K562 (cell line): ENCODE results near the gene PYGB. TPM values are rescaled to one million over a fixed set of nuclear protein-coding genes. Genes with fewer than 3 reads are reported as not detected.

Source experiments
- ARHGAP35 ChIP-seq: fragments of 450-650 bp; IDR thresholded peaks from 2 replicates; pipeline ENCODE4 v1.6.1; 2018; ENCODE audit not compliant: partially characterized antibody
- CXXC5 ChIP-seq: fragments of 250-450 bp; sonication (Bioruptor Pico); IDR thresholded peaks from 2 replicates; pipeline ENCODE4 v1.8.0; 2022; ENCODE audit warnings: inconsistent platforms, mild to moderate bottlenecking, moderate library complexity
- NCOA2 ChIP-seq, 2 experiments: fragments of 450-650 bp; IDR thresholded peaks; 2 replicates each; pipeline ENCODE4 v1.6.1; 2018; ENCODE audit warnings: mild to moderate bottlenecking in 2 of 2, moderate library complexity in 1 of 2; ENCODE audit not compliant: partially characterized antibody in 2 of 2
- ZNF41 ChIP-seq: fragments of 250-450 bp; sonication (Bioruptor Pico); conservative IDR thresholded peaks from 2 replicates; pipeline ENCODE4 v1.4.0; 2020; ENCODE audit warnings: mild to moderate bottlenecking
- polyA plus RNA-seq, 8 experiments: library from polyadenylated mRNA; depleted of rRNA in 4 of 8; stranded (reverse) in 5 of 8; unstranded in 3 of 8; fragments of >200 nt; fragmentation: Nextera tagmentation in 2 of 8; fragmentation: Illumina TruSeq in 1 of 8; extraction: Ambion mirVana in 2 of 8; extraction: Trizol in 1 of 8; gene quantifications; 2 replicates each; pipeline versions ENCODE4 v1.2.1 to v1.2.3, GENCODE V29; 2011 to 2014; ENCODE audit warnings: inconsistent platforms in 1 of 8, missing spikeins in 1 of 8
- total RNA-seq, 7 experiments: library from RNA; depleted of rRNA in 6 of 7; stranded (reverse); fragments of >200 nt in 6 of 7; fragmentation: Illumina TruSeq in 2 of 7; extraction: Trizol in 2 of 7; gene quantifications; 2 replicates each; pipeline versions ENCODE4 v1.2.1 to v1.2.3, GENCODE V29; 2011 to 2021; ENCODE audit warnings: low replicate concordance in 1 of 7
- TF ChIP-seq, protein P1 (sequence below): sonication (generic); formaldehyde crosslinking; IDR thresholded peaks from 2 replicates; pipeline ENCODE4 v1.8.0; 2023; ENCODE audit warnings: missing genetic modification reagents, mild to moderate bottlenecking, borderline replicate concordance
- TF ChIP-seq, protein P2 (sequence below), 2 experiments: fragments of 450-650 bp; formaldehyde crosslinking in 1 of 2; IDR thresholded peaks; 2 replicates each; pipeline versions ENCODE4 v1.4.0 to v1.6.1; 2014 to 2020; ENCODE audit warnings: mild to moderate bottlenecking in 2 of 2, borderline replicate concordance in 1 of 2, low read depth in 1 of 2
- TF ChIP-seq, protein P3 (sequence below): fragments of 250-450 bp; sonication (Bioruptor Pico); IDR thresholded peaks from 2 replicates; pipeline ENCODE4 v1.4.0; 2020; ENCODE audit warnings: mild to moderate bottlenecking
- TF ChIP-seq, protein P4 (sequence below): fragments of 250-450 bp; sonication (Bioruptor Pico); IDR thresholded peaks from 2 replicates; pipeline ENCODE4 v1.4.0; 2020; ENCODE audit warnings: borderline replicate concordance

PYGB gene
- total and polyA plus RNA-seq, 9 of the 15 experiments (the other 6 are each of a cell fraction or from before 2014, with no cell fraction given), result 0.34 to 18.0 (median 9.8) TPM

DNA sequence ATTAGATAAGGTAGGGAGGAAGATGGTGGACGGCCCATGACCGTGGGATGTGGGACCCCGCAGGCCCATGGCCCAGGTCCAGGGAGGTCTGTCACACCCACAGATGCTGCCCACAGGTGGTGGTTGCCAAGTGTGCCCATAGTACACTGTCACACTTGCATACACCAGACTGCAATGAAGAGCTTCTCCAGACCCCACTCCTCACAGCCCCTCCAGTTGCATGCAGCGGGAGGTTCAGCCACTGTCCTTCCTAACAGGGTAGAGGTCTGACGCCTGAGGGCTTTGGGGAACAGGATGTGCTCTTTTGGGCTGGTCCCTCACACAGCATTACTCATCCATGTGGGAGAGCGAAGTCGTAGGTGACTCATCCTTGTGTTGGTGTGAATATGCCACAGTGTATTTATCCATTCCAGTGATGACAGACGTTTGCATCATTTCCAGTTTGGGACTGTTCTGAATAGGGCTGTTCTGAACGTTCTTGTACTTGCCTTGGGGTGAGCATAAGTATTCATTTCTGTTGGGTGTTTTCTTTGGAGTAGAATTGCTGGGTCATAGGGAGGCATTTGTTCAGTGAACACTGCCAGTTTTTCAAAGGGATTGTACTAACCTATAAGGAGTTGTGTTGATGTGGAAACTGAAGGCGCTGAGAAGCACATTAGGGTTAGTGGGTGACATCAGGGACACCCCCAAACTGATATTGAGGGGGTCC lies 10.1 kb upstream of the PYGB start (continued):
- no peak for TF ChIP-seq ZNF41
- TF ChIP-seq, protein P1, sequence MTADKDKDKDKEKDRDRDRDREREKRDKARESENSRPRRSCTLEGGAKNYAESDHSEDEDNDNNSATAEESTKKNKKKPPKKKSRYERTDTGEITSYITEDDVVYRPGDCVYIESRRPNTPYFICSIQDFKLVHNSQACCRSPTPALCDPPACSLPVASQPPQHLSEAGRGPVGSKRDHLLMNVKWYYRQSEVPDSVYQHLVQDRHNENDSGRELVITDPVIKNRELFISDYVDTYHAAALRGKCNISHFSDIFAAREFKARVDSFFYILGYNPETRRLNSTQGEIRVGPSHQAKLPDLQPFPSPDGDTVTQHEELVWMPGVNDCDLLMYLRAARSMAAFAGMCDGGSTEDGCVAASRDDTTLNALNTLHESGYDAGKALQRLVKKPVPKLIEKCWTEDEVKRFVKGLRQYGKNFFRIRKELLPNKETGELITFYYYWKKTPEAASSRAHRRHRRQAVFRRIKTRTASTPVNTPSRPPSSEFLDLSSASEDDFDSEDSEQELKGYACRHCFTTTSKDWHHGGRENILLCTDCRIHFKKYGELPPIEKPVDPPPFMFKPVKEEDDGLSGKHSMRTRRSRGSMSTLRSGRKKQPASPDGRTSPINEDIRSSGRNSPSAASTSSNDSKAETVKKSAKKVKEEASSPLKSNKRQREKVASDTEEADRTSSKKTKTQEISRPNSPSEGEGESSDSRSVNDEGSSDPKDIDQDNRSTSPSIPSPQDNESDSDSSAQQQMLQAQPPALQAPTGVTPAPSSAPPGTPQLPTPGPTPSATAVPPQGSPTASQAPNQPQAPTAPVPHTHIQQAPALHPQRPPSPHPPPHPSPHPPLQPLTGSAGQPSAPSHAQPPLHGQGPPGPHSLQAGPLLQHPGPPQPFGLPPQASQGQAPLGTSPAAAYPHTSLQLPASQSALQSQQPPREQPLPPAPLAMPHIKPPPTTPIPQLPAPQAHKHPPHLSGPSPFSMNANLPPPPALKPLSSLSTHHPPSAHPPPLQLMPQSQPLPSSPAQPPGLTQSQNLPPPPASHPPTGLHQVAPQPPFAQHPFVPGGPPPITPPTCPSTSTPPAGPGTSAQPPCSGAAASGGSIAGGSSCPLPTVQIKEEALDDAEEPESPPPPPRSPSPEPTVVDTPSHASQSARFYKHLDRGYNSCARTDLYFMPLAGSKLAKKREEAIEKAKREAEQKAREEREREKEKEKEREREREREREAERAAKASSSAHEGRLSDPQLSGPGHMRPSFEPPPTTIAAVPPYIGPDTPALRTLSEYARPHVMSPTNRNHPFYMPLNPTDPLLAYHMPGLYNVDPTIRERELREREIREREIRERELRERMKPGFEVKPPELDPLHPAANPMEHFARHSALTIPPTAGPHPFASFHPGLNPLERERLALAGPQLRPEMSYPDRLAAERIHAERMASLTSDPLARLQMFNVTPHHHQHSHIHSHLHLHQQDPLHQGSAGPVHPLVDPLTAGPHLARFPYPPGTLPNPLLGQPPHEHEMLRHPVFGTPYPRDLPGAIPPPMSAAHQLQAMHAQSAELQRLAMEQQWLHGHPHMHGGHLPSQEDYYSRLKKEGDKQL (CRISPR knock-in tag), result no peak
- TF ChIP-seq, protein P2, sequence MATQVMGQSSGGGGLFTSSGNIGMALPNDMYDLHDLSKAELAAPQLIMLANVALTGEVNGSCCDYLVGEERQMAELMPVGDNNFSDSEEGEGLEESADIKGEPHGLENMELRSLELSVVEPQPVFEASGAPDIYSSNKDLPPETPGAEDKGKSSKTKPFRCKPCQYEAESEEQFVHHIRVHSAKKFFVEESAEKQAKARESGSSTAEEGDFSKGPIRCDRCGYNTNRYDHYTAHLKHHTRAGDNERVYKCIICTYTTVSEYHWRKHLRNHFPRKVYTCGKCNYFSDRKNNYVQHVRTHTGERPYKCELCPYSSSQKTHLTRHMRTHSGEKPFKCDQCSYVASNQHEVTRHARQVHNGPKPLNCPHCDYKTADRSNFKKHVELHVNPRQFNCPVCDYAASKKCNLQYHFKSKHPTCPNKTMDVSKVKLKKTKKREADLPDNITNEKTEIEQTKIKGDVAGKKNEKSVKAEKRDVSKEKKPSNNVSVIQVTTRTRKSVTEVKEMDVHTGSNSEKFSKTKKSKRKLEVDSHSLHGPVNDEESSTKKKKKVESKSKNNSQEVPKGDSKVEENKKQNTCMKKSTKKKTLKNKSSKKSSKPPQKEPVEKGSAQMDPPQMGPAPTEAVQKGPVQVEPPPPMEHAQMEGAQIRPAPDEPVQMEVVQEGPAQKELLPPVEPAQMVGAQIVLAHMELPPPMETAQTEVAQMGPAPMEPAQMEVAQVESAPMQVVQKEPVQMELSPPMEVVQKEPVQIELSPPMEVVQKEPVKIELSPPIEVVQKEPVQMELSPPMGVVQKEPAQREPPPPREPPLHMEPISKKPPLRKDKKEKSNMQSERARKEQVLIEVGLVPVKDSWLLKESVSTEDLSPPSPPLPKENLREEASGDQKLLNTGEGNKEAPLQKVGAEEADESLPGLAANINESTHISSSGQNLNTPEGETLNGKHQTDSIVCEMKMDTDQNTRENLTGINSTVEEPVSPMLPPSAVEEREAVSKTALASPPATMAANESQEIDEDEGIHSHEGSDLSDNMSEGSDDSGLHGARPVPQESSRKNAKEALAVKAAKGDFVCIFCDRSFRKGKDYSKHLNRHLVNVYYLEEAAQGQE (IDR thresholded peaks at IDR 0.05; ENCODE audit: borderline replicate concordance), result no peak
- TF ChIP-seq, protein P2 (CRISPR knock-in tag; IDR thresholded peaks at IDR 0.05; ENCODE audit: low read depth), result no peak
- TF ChIP-seq CXXC5 (CRISPR knock-in tag), result peak; percentile 54
- TF ChIP-seq, protein P3, sequence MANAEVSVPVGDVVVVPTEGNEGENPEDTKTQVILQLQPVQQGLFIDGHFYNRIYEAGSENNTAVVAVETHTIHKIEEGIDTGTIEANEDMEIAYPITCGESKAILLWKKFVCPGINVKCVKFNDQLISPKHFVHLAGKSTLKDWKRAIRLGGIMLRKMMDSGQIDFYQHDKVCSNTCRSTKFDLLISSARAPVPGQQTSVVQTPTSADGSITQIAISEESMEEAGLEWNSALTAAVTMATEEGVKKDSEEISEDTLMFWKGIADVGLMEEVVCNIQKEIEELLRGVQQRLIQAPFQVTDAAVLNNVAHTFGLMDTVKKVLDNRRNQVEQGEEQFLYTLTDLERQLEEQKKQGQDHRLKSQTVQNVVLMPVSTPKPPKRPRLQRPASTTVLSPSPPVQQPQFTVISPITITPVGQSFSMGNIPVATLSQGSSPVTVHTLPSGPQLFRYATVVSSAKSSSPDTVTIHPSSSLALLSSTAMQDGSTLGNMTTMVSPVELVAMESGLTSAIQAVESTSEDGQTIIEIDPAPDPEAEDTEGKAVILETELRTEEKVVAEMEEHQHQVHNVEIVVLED (CRISPR knock-in tag), result no peak
- TF ChIP-seq, protein P4, sequence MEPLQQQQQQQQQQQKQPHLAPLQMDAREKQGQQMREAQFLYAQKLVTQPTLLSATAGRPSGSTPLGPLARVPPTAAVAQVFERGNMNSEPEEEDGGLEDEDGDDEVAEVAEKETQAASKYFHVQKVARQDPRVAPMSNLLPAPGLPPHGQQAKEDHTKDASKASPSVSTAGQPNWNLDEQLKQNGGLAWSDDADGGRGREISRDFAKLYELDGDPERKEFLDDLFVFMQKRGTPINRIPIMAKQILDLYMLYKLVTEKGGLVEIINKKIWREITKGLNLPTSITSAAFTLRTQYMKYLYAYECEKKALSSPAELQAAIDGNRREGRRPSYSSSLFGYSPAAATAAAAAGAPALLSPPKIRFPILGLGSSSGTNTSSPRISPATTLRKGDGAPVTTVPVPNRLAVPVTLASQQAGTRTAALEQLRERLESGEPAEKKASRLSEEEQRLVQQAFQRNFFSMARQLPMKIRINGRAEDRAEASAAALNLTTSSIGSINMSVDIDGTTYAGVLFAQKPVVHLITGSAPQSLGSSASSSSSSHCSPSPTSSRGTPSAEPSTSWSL (CRISPR knock-in tag), result no peak
- peak in 1 of 2 experiments; percentile 72 for TF ChIP-seq NCOA2 (IDR thresholded peaks at IDR 0.05; ENCODE audit: partially characterized antibody in 2 of 2)
- no peak for TF ChIP-seq ARHGAP35
